Thyroid gland (tissue), 4 donors: ENCODE data around the gene DYNC1I1.

Experiments
- POLR2A ChIP-seq, 2 donors: fragments of 450-650 bp; IDR thresholded peaks; one replicate each; pipeline ENCODE4 v1.6.1; 2017; ENCODE audit warnings: antibody characterized with exemption in 2 of 2, mild to moderate bottlenecking in 2 of 2, moderate library complexity in 1 of 2
- TF ChIP-seq, protein P1 (sequence below), 6 experiments: fragments of 200-600 bp in 3 of 6; fragments of 450-650 bp in 3 of 6; sonication (generic) in 3 of 6; IDR thresholded peaks; one replicate each; pipeline ENCODE4 v1.5.1; 2016 to 2019; ENCODE audit warnings: antibody characterized with exemption in 6 of 6, mild to moderate bottlenecking in 2 of 6, inconsistent platforms in 1 of 6, moderate library complexity in 1 of 6

DNA sequence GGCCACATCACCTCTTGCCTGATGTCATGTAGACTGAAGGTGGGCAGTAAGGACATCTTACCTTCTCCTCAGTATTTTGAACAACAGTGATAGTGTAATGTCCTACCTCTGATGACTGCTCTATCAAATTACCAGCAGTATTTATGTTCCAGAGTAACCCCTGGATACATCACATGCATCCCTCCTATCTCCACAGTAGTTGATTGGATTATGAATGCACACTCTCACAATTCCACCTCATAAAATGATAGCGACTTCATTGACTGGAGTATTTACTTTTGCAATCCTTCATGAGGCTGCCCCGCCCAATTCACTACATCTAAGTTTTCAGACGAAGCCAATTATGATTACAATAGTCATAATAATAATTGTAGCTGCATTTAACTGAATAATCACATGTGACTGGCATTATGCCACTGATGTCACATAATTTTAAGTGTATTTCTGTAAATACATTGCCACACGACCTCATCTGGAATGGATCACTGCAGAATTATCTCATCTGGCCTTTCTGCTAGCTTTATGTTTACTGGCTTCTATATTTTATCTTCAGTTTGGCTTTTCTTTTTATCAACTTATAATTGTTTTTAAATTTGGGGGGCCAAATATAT lies 280.6 kb downstream of the DYNC1I1 start:
- TF ChIP-seq, protein P1, sequence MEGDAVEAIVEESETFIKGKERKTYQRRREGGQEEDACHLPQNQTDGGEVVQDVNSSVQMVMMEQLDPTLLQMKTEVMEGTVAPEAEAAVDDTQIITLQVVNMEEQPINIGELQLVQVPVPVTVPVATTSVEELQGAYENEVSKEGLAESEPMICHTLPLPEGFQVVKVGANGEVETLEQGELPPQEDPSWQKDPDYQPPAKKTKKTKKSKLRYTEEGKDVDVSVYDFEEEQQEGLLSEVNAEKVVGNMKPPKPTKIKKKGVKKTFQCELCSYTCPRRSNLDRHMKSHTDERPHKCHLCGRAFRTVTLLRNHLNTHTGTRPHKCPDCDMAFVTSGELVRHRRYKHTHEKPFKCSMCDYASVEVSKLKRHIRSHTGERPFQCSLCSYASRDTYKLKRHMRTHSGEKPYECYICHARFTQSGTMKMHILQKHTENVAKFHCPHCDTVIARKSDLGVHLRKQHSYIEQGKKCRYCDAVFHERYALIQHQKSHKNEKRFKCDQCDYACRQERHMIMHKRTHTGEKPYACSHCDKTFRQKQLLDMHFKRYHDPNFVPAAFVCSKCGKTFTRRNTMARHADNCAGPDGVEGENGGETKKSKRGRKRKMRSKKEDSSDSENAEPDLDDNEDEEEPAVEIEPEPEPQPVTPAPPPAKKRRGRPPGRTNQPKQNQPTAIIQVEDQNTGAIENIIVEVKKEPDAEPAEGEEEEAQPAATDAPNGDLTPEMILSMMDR (IDR thresholded peaks at IDR 0.05) = no peak
- TF ChIP-seq POLR2A (IDR thresholded peaks at IDR 0.05) = no peak
